PFSK-1 (cell line): Measurements from ENCODE around the gene RAB3C.

ENCODE experiments used
- FOXP2 ChIP-seq: optimal IDR thresholded peaks from 2 replicates; pipeline ENCODE3; 2011; ENCODE audit warnings: borderline replicate concordance, control low read depth, inconsistent platforms; ENCODE audit not compliant: insufficient read depth; ENCODE audit errors: extremely low read length, extremely low read depth
- POLR2AphosphoS5 ChIP-seq: IDR thresholded peaks from 2 replicates; pipeline ENCODE4 v1.6.1; 2012; ENCODE audit warnings: low read depth, mild to moderate bottlenecking, control low read depth, low read length, moderate library complexity
- SIN3A ChIP-seq: IDR thresholded peaks from 2 replicates; pipeline ENCODE4 v1.6.1; 2012; ENCODE audit warnings: mild to moderate bottlenecking, low read length, moderate library complexity, borderline replicate concordance; ENCODE audit not compliant: insufficient read depth
- TAF1 ChIP-seq: IDR thresholded peaks from 2 replicates; pipeline ENCODE4 v1.6.1; 2012; ENCODE audit warnings: low read length, control low read depth, borderline replicate concordance; ENCODE audit not compliant: insufficient read depth
- TF ChIP-seq, protein P1 (sequence below), 2 experiments: IDR thresholded peaks; 2 replicates each; pipeline versions ENCODE4 v1.6.1 to v1.8.0; 2011 to 2012; ENCODE audit warnings: low read depth in 2 of 2, low read length in 2 of 2, control low read depth in 1 of 2, inconsistent platforms in 1 of 2, mild to moderate bottlenecking in 1 of 2, moderate library complexity in 1 of 2; ENCODE audit not compliant: insufficient read depth in 1 of 2

DNA sequence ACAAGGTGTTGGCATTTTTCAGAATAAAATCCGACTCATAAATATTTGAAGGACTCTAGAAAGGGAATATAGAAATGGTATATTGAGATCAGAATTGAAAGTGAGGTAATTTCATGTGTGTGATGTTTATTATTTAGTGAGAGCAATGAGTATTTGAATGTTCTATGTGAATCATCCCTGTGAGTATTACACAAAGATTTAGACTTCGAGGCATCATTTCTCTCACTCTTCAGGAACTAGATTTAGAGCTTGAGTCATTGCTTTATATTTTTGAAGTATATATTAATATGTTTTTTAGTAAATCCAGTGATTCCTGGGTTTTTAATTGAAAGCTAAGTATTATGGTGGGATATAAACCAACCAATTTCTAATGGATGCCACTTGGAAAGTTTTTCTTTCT lies 91.2 kb downstream of the RAB3C start:
- no peak for TF ChIP-seq POLR2AphosphoS5
- TF ChIP-seq SIN3A = no peak
- TF ChIP-seq, protein P1, sequence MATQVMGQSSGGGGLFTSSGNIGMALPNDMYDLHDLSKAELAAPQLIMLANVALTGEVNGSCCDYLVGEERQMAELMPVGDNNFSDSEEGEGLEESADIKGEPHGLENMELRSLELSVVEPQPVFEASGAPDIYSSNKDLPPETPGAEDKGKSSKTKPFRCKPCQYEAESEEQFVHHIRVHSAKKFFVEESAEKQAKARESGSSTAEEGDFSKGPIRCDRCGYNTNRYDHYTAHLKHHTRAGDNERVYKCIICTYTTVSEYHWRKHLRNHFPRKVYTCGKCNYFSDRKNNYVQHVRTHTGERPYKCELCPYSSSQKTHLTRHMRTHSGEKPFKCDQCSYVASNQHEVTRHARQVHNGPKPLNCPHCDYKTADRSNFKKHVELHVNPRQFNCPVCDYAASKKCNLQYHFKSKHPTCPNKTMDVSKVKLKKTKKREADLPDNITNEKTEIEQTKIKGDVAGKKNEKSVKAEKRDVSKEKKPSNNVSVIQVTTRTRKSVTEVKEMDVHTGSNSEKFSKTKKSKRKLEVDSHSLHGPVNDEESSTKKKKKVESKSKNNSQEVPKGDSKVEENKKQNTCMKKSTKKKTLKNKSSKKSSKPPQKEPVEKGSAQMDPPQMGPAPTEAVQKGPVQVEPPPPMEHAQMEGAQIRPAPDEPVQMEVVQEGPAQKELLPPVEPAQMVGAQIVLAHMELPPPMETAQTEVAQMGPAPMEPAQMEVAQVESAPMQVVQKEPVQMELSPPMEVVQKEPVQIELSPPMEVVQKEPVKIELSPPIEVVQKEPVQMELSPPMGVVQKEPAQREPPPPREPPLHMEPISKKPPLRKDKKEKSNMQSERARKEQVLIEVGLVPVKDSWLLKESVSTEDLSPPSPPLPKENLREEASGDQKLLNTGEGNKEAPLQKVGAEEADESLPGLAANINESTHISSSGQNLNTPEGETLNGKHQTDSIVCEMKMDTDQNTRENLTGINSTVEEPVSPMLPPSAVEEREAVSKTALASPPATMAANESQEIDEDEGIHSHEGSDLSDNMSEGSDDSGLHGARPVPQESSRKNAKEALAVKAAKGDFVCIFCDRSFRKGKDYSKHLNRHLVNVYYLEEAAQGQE (IDR thresholded peaks at IDR 0.05; ENCODE audit: insufficient read depth in 1 of 2, low read depth in 2 of 2, low read length in 2 of 2) = no peak
- no peak for TF ChIP-seq TAF1
- TF ChIP-seq FOXP2 = no peak
